ENCODE results near the gene CCDC201.
"Not testable (repeated sequence)": the region's sequence is repeated elsewhere in the genome, so short reads cannot be mapped to it uniquely, and the experiment has no call there.

The CCDC201 gene

DNA sequence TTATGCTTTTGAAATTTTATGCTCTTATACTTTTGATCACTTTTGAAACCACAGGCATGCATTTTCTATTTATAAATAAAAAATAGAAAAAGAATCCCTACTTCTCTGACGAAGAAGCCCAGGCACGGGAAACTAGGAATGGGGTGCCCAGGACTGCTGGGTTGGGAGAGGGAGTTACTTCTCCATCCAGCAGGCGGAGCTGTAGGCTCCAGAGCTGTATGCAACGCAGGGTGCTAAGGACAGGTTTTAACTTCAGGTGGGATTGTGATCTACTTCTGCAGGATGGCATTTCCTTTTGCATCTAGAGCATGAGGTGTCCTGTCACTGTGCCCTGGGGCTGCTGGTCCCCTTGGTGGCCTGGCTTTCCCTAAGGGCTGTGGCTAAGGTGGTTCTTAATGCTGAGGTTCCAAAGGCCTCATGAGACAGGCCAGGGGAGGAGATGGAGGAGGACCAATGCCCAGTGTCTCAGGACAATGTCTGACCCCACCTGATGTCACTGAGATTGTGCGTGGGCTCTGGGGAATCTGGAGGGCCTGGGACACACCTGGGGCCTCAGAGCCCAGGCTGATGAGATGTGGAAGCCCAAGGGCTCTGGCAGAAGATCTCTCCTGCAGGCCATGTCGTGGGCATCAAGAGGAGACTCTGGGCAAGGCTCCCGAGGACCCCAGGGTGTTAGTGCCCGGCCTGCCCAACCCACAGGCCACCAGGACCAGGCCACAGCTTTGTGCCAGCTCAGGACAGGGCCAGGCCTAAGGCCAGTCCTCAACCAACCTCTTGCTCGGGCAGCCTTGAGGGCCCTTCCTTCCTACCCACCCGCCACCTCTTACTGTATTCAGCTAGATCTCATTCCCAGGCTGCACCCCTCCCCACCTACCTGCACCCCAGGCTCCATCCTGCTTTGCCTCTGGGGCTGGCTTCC is 507 bp downstream of the CCDC201 start:
- DNase-seq: no peak

DNA sequence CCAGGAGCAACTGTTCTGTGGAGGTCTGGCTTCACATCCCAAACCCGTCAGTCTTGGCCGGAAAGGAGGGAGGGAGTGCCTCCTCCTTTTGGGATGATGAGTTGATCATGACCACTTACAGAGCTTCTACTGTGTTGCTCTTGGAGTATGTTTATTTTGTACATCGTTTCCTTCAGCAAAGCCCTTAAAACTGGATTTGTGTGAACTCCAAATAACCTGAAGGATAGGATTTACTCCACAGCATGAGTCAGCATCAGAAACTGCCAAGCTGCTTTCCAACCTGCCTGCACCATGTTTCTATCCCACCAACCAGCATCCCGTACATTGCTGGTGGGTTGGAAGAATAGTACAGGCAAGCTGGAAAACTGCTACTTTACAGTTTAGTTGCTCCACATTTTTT is 3.5 kb downstream of the CCDC201 start:
- DNase-seq: no peak

DNA sequence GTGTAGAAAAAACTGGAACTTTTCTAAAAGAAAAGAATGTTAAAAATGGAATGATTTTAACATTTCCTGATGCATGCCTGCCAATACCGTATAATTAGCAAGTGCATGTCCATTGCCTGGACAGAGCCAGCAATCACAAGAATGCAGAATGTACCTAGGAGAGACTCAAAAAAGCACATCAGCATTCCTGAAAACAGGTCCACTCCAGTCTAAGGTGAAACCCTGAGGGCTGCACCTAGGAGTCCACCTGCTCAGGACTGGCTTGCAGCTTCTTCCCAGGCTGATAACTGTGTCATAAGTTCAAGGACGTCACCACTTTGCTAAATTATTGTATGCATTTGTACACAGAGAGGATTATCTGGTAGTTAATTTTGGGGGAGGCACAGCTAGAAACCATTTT is 5.4 kb downstream of the CCDC201 start:
- no peak for DNase-seq

DNA sequence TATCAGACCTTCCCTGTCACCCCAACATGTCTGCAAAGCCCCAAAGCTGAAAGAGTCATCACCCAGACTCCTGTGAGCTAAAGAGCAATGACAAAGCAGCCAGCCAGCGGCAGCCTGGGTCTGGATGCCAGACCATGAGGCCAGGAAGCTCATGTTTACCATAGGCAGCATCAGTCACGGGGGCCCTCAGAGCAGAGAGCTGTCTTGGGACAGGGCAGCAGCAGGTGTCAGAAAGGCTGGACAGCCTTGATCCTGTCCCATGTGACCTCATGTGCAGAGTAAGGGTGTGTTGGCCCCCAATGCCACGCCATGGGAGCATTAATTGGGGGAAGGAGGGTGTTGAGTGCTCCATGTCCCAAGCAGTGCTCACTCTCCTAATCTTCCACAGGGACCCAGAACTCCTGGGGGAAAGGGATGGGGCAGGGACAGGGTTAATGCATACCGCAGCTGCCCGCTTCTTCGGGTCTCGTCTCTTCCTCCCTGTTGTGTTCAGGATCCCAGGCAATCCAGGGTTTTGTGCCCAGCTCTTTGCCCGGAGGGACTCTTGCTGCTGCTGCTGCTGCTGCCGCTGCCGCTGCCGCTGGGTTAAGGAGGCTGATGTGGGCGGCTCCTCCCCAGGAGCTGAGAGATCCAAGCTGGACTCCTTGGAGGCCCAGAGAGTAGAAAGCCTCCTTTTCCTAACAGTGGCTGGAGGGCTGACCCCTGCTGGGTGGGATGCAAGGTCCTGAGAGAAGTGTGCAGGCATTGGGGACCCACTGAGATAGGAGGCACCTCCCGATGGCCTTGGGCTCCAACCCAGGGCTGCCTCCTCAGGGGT is 7.1 kb downstream of the CCDC201 start:
- no peak for DNase-seq

DNA sequence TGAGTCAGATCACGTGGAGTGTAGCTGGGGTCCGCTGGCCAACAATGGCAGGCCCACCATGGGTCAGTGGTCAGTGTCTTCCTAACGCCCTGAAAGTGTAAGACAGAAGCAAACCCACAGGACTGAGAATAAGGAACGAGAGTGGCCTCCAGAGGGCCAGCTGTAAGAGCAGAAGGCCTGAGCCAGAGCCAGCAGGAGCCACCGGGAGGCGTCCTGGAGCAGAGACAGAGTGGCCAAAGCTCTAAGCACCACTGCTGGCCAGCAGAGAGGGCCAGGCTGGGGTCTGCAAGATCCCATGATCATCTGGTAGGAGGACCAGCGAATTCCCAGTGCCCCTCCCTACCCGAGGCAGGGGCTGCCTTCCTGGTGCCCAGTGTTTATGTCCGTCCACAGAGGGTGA is 9.2 kb downstream of the CCDC201 start:
- DNase-seq: no peak

DNA sequence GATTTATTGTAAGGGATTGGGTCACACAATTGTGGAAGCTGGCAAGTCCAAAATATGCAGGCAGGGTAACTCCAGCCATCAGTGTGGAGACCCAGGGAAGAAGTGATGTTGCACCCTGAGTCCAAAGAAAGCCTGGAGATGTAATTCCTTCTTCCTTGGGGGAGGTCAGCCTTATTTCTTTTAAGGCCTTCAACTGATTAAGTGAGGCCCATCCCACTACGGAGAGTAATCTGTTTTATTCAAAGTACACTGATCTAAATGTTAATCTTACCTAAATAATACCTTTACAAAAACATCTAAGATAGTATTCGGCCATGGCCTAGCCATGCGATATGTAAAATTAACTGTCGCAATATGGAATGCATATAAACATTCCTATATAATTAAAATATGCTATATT is 16.0 kb downstream of the CCDC201 start:
- DNase-seq: not testable (repeated sequence)

DNA sequence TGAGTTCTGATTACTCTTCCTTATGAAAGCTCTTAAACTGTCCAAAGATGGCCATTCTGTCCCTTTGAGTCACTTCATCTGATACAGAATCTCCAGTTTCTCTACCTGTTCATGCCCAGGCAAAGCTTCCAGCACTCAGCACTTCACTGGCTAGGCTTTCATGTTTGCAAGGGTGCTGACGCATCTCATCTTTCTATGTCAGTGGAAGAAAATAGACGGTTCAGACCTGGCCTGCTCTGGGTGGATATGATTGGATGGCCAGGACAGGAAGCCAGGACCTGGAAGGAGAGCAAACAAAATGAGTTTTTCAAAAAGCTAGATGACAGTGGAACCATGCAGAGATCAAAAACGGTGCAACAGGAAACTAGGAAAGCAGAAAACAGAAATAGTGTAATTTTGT is 17.2 kb downstream of the CCDC201 start:
- not testable (repeated sequence) for DNase-seq

DNA sequence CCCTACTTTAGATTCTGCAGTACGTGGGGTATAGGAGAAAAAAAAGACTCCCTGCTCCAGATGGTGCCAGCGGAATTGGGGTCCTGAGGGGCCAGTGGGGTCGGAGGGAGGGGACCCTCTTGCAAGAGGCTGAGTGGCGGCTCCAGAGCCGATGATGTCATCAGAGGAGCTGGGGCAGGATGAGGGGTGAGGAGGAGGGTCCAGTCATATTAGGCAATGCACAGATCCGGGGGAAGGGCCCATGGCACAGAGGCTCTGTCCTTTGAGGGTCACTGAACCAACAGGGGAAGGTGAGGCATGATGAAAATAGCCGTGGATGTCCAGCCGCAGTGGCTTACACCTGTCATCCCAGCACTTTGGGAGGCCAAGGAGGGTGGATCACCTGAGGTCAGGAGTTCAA is 19.4 kb downstream of the CCDC201 start:
- DNase-seq: not testable (repeated sequence)

DNA sequence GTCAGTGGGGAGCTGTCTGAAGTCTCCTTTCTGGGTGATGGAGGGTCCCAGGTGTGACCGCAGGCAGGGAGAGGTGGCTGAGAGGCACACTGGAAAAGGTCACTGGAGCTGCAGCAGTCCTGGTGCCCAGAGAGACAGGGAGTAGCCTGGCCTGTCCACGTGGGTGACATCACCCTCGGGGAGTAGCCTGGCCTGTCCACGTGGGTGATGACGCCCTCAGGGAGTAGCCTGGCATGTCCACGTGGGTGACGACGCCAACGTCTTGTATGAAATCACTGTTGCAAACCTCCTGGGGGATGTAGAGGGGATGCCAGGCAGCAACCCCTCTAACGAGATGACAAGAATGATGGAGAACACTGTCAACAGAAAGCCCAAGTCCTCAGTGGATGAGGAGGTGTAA is 19.9 kb downstream of the CCDC201 start:
- DNase-seq: not testable (repeated sequence)

DNA sequence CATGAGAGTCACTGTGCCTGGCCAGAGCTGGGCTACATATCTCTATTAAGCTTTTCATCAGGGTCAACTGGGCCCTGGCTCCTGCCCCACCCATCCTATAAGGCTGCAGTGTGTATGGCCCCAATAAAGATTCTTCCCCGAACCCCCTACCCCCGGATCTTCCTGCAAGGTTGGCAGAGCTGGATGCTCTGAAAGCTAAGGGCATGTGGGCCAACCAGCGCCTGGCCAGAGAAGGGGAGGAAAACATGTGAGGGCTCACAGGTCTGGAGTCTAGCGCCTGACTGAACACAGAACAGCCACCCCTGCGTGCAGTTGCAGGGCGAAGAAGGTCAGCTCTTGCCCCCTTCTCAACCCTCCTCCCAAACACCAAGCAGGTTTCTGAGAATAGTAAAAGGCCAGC is 24.1 kb downstream of the CCDC201 start:
- not testable (repeated sequence) for DNase-seq

DNA sequence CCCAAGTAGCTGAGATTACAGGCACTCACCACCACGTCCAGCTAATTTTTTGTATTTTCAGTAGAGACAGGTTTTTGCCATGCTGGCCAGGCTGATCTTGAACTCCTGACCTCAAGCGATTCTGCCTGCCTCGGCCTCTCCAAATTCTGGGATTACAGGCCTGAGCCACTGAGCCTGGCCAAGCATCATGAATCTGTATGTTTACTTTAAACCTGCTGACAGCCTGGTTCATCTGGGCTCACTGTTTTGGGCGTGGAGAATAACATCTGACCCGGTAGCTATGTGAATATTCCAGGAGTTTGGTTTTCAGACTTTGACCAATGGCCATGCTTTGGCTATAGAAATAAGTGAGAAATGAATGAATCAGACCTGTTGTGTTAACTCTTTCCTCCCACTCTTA is 26.3 kb downstream of the CCDC201 start:
- not testable (repeated sequence) for DNase-seq

DNA sequence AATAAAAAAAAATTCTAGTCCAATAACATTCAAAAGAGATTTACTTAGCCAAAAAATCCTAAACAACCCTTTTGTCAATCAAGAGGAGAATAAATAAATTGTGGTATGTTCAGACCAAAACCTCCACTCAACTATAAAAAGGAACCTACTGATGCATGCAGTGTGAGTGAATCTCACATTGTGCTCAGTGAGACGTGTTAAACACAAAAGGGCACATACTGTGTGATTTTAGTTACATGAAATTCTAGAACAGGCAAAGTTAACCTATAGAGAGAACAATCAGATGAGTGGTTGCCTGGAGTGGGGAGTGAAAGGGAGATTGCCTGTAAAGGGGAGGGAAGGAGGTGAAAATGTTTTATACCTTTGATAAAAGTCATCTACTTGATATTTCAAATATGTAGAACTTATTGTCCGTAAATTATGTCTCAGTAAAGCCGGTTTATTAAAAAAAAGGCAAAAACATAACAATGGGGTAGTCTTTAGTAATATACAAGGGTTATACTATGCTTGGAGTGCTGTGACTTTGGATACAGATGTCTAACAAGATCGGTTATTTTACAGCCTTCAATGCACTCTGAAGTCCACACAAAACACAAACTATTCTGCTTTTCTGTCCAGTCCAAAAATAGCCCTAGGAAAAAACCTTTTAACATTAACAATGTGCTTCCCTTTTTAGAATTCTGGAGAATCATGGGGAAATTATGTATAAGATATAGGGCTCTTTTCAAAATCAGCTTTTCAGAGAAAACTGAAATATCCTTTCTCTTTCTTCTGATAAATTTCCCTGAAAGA is 30.8 kb downstream of the CCDC201 start:
- not testable (repeated sequence) for DNase-seq

DNA sequence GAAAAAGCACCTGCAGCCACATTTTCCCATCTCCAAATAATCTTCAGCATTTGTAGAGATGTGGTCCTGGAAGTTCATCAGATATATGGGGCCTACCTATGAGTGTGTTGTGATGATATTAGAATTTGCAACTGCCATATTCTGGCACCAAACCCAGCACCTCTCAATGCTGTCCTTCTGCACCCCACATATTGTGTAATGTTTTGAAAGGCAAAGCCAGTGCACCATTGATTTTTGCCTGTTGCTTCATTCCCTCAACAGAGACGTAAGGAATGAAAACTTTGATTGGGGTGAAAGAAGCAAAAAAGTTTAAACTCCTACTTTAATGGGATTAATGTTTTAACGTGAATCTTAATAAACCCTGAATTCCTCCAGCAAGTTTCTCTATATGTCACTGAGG is 34.0 kb downstream of the CCDC201 start:
- not testable (repeated sequence) for DNase-seq

DNA sequence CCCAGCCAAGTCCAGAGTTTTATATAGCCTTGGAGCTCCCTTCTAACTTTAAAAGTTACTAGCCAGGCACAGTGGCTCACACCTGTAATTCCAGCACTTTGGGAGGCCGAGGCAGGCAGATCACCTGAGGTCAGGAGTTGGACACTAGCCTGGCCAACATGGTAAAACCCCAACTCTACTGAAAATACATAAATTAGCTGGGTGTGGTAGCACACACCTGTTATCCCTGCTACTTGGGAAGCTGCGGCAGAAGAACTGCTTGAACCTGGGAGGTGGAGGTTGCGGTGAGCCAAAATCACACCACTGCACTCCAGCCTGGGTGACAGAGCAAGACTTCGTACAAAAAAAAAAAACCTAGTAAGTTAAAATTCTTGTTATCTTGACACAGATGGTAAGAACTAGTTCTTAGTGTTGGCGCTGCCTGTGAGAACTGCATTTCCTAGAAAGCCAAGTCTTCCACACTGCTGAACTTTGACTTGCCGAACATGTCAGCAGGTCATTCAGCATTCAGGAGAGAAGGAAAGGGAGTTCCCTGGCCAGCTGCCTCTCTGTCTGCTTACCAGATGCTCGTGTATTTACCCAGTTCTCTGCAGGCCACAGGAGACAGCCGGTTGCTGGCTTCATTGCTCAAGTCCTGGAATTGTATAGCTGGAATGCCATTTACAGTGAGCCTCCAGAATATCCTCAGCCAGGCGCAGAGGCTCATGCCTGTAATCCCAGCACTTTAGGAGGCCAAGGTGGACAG is 40.3 kb downstream of the CCDC201 start:
- DNase-seq: not testable (repeated sequence)

DNA sequence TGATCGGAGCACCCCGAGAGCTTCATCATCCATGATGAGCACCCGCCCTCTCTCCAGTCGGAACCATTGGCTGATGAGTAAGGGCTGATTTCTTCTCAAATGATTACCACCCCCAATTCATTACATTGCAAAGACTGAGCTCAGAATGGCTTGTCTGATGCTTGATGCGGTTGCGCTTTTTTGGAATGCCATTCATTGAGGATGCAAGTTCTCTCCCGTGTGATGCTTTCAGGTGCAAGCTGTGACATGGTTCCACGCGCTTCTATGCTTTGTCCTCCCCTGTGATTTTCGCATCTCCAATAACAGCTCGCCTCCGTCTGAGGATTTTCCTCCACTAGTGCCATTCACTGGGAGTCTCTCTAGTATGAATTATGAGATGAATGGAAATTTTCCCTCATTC is 43.0 kb downstream of the CCDC201 start:
- DNase-seq: not testable (repeated sequence)

DNA sequence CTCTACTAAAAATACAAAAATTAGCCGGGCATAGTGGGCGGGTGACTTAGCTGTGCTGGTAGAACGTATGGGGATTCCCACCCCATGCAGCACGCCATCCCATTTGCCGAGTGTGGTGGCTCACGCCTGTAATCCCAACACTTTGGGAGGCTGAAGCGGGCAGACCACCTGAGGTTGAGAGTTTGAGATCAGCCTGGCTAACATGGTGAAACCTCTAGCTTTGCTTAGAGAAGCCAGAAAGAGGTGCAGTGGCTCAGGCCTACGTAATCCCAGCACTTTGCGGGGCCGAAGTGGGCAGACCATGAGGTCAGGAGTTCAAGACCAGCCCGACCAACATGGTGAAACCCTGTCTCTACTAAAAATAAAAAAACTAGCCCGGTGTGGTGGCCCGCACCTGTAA is 45.2 kb downstream of the CCDC201 start:
- not testable (repeated sequence) for DNase-seq

DNA sequence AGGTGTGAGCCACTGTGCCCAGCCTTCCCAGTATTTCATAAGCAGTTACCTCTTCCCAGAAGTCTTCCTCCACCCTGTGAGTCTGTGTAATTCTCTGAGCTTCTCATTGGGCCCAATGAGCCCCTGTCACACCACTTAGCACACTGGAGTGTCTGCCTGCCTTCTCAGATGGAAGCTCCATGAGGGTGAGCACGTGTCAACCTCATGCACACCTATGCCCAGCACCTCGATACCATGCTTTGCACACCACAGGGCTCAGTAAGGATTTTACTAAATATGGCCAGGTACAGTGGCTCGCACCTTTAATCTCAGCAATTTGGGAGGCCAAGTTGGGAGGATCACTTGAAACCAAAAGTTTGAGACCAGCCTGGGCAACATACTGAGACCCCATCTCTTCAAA is 46.3 kb downstream of the CCDC201 start:
- not testable (repeated sequence) for DNase-seq

DNA sequence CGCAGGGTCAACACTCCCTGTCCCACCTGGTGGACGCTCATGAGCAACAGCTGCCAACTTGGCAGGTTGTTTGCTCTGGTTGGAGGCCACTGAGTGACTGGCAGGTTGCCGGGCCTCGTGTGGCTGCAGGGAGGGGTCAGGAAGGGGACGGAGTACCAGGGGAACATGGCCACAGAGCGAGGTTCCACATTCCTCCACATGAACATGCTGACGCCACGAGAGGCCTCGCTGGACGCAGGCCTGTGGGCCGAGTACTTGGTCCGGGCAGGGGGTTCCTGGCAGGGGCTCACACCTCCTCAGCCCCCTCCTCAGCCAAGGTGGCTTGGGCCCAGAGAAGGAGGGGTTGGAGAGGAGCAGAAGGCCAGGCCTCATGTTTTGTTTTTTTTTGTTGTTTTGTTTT is 54.1 kb downstream of the CCDC201 start:
- DNase-seq: not testable (repeated sequence)

DNA sequence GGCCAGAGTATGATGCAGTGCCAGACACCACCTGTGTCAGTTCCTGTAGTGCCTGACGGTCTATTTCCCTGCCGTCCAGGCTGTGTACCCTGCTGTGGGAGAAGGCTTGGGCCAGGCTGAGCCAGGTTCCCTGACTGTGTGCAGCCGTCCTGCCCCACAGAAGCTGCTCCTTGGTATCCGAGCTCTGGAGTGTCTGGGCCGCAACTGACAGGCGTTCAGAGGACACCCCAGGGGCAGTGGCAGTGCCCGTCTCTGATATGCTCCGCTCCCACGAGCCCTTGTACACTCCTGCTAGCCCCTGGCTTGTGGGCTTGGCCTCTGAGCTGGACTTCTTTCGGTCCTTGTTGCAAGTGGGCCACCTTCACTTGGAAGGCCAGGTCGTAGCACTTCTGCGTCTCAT is 55.0 kb downstream of the CCDC201 start:
- not testable (repeated sequence) for DNase-seq

DNA sequence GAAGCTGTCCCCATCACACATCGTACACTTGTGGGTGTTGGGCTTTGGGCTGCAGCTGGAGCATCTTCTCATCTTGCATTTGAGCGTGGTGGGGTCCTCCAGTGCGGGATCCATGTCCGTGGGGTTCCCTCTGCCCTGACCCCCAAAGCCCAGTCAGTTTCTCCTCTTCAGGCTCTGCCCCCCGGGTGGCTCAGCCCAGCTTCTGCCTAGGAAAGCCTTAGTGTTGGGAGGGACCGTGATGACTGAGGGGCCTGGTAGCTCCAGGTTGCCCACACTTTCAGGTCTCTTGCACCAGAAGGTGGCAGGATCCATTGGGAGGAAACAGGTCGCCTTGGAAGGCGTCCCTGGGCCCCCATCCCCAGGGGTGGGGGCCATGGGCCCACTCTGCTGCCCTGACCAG is 55.9 kb downstream of the CCDC201 start:
- not testable (repeated sequence) for DNase-seq

DNA sequence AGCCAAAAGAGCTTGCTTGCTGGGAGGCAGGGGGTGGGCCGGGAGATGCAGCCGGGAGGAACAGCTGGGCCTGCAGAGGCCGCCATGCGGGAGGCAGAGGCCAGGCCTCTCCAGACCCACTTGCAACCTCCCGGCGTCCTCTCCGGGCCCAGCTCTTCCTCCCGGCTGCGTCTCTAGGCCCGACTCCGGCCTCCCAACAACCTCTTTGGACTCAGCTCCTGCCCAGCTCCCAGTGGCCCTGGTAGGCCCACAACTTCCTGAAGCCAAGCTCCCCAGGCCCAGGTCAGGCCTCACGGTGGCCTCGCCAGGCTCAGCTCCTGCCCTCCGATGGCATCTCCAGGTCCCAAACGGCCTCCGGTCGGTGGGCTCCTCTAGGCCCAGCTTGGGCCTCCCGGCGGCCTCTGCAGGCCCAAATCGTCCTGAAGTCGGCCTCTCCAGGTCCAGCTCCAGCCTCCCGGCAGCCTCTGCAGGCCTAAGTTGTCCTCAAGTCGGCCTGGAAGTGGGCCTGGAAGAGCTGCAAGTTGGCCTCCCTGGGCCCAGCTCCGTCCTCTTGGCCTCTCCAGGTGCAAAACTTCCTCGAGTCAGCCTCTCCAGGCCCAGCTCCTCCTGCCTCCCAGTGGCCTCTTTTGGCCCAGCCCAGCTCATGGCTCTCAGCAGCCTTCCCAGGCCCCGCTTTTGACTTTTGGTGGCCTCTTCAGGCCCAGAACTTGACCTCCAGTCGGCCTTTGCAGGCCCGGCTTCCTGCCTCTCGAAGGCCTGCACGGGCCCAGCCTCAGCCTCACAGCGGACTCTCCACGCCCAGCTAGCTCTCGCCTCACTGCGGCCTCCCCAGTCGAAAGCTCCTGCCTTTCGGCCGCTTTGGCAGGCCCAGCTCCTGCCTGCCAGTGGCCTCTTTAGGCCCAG is 58.4 kb downstream of the CCDC201 start:
- DNase-seq: not testable (repeated sequence)

All from CD4-positive, alpha-beta T cell treated with Interferon gamma for 1 hour (primary cell).